ENCODE measurements around the gene ADISSP.

DNA sequence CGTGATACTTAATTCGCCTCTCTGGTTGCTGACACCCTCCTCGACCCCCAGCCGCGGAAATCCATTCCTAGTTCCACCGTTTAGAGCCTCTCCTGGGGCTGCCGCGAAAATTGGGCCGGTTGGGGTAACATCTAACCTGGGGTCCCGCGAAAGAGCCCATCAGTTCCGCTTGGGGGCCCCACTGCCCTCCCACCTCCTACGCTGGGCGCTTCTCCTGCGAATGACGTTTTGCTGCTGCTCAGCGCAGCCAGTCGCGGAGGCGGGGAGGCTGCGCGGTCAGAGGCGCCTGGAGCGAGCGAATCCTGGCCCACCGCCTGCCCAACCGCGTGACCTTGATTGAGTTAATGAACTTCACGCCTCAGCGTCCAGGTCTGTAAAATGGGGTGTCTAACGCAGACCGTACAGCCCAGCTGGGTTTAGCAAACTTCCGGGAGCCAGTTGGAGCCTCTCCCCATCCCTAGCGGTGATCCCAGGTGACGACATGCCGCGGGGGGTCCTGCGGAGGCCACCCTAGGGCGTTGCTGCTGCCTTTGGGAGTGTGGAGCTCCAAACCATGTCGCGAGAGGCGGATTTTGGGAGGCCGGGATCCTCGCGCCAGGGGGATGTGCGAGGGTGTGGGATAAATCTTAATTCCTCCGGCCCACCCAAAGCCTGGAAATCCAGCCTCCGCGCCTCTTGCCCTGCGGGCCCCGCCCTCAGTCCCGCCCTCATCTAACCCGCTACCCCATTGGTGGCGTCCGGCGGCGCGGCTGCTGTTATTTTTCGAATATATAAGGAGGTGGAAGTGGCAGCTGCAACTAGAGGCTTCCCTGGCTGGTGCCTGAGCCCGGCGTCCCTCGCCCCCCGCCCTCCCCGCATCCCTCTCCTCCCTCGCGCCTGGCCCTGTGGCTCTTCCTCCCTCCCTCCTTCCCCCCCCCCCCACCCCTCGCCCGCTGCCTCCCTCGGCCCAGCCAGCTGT lies 28.2 kb upstream of the ADISSP start, which contains the start of gene CDC25B:
- TF ChIP-seq, protein P1, sequence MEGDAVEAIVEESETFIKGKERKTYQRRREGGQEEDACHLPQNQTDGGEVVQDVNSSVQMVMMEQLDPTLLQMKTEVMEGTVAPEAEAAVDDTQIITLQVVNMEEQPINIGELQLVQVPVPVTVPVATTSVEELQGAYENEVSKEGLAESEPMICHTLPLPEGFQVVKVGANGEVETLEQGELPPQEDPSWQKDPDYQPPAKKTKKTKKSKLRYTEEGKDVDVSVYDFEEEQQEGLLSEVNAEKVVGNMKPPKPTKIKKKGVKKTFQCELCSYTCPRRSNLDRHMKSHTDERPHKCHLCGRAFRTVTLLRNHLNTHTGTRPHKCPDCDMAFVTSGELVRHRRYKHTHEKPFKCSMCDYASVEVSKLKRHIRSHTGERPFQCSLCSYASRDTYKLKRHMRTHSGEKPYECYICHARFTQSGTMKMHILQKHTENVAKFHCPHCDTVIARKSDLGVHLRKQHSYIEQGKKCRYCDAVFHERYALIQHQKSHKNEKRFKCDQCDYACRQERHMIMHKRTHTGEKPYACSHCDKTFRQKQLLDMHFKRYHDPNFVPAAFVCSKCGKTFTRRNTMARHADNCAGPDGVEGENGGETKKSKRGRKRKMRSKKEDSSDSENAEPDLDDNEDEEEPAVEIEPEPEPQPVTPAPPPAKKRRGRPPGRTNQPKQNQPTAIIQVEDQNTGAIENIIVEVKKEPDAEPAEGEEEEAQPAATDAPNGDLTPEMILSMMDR (IDR thresholded peaks at IDR 0.05): peak; percentile 38 to 80 (median 62)
- peak in 1 of 2 donors; percentile 68 for TF ChIP-seq POLR2A (IDR thresholded peaks at IDR 0.05)

All from thyroid gland (tissue), 4 donors.